Colonic mucosa (tissue), 4 donors: Measurements from ENCODE around the gene KCNJ3. TPM values are rescaled to one million over a fixed set of nuclear protein-coding genes. Genes with fewer than 3 reads are reported as not detected.

Experiments used
- DNase-seq: peaks from one replicate; pipeline ENCODE4 v3.0.0-alpha.2; 2020
- H3K27ac ChIP-seq: fragments of 200-600 bp; one replicate; pipeline ENCODE4 v1.8.0; 2021
- H3K27me3 ChIP-seq: fragments of 200-600 bp; one replicate; pipeline ENCODE4 v1.8.0; 2021
- H3K36me3 ChIP-seq: fragments of 200-600 bp; one replicate; pipeline ENCODE4 v1.8.0; 2021
- H3K4me1 ChIP-seq: fragments of 200-600 bp; one replicate; pipeline ENCODE4 v1.8.0; 2021; ENCODE audit warnings: mild to moderate bottlenecking
- H3K4me3 ChIP-seq: fragments of 200-600 bp; one replicate; pipeline ENCODE4 v1.8.0; 2021
- H3K9ac ChIP-seq, 2 donors: one replicate each; pipeline ENCODE4 v1.7.0; 2013; ENCODE audit warnings: control low read depth in 2 of 2, low read depth in 2 of 2, low read length in 2 of 2
- H3K9me3 ChIP-seq: fragments of 200-600 bp; one replicate; pipeline ENCODE4 v1.8.0; 2021
- CTCF ChIP-seq: fragments of 200-600 bp; IDR thresholded peaks from one replicate; pipeline ENCODE4 v1.8.0; 2022; ENCODE audit warnings: antibody characterized with exemption, mild to moderate bottlenecking
- intact Hi-C: fragments of 100-400 bp; cut with DNase I; formaldehyde crosslinking; loops from one replicate; pipeline ENCODE4 v1.14.1; 2022
- total RNA-seq, 2 donors: library from RNA; stranded (reverse); fragmentation: NEBNext Ultra II Directional in 1 of 2; extraction: Animal tissue kit (Norgen Biotek cat#: 25700) in 1 of 2; gene quantifications; one replicate each; pipeline ENCODE4 v1.2.1, GENCODE V29; 2021
- donor health status: healthy.
- donor health status: DM: no; HTN: no; CAD: no.
- donor health status: DM: no; HTN: no; CAD: no.

The KCNJ3 gene
- total RNA-seq, 2 donors from 2014 or later, result 0.32 to 0.62 TPM

DNA sequence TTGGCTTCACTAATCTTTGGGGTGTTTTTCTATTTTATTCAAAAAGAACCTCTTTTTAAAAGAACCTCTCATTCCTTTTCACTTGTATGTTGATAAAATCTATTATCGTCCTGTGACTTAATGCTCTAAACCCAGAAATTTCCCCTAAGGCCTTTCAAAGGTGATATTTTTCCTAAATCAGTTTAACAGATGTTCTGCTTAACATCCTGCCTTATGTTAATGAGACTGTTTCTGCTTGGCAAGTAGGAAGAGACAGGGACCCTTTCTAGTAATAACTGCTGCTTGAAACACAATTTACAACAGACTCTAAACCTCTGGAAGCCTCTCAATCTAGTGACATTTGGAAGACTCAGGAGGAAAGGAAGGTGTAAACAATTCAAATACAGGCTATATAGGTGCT, 128.8 kb downstream of the KCNJ3 start:
- H3K4me3 ChIP-seq, result no peak overlapping the region
- H3K4me1 ChIP-seq, result no peaks in the 10 kb centered on the region
- no peaks in the 10 kb centered on the region for H3K27me3 ChIP-seq
- H3K9ac ChIP-seq, result no peak overlapping the region
- intact Hi-C loops, result no loop called here
- no peaks in the 10 kb centered on the region for H3K9me3 ChIP-seq
- DNase-seq, result no peak
- H3K27ac ChIP-seq, result no peak overlapping the region
- no peaks in the 10 kb centered on the region for H3K36me3 ChIP-seq
- no peak for TF ChIP-seq CTCF

DNA sequence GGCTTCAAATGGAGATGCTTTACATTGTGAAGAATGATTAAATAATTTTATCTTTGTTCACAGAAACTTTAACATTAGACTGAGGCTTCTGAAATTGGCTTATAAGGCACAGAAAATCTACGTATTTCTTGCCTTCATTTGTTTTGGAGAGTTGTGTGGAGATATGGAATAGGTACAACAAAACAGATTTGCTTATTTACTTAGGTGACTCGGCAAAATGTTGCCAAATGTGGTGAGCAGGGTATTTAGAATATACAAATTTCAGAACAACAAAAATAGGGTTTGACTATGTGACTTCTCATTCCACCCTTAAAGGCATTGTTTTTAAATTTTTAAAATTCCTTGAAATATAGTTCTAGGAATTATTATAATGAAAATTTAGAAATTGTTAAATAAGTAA, 134.2 kb downstream of the KCNJ3 start:
- Histone ChIP-seq H3K4me1 (no peaks in the 10 kb centered on the region), H3K27ac (no peak overlapping the region), H3K9ac (no peak overlapping the region), H3K36me3 (no peaks in the 10 kb centered on the region), H3K4me3 (no peak overlapping the region), H3K27me3 (no peaks in the 10 kb centered on the region), H3K9me3 (no peaks in the 10 kb centered on the region)
- no peak for DNase-seq
- TF ChIP-seq CTCF, result no peak
- intact Hi-C loops, result no loop called here

- no peak for DNase-seq
- TF ChIP-seq CTCF, result no peak
- no peak overlapping the region for H3K4me3 ChIP-seq
- H3K27me3 ChIP-seq, result no peaks in the 10 kb centered on the region
- H3K36me3 ChIP-seq, result no peaks in the 10 kb centered on the region
- no peaks in the 10 kb centered on the region for H3K9me3 ChIP-seq
- no peak overlapping the region for H3K9ac ChIP-seq
- H3K4me1 ChIP-seq, result no peaks in the 10 kb centered on the region
- no peak overlapping the region for H3K27ac ChIP-seq
- intact Hi-C loops, result no loop called here
Measured at GRCh38 chr2:154836632-154837031, 138.1 kb downstream of the KCNJ3 start.

DNA sequence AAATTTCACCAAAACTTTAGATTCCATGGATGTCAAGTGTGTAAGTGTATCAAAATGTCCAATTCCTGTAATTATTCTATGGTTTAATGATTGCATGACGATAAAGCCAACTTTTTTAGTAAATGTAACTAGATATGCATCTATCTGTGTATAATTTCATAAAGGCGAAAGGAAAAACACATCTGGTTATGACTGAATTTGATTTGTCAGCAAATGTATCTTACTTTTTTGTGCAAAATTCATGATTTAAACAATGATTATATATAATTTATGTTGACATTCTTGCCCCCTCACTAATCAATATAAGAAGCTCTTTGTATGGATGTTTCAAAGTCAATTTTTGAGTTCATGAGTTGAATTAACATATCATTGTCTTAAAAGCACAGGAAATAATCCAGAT, 138.5 kb downstream of the KCNJ3 start:
- intact Hi-C loops, result no loop called here
- TF ChIP-seq CTCF, result no peak

DNA sequence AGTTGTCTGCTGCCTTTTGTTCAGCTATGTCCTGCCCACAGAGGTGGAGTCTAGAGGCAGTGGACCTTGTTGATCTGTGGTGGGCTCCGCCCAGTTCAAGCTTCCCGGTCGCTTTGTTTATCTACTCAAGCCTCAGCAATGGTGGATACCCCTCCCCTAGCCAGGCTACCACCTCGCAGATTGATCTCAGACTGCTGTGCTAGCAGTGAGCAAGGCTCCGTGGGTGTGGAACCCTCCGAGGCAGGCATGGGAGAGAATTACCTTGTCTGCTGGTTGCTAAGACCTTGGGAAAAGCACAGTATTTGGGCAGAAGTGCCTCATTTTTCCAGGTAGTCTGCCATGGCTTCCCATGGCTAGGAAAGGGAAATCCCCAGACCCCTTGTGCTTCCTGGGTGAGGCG, 146.0 kb downstream of the KCNJ3 start:
- no peak for TF ChIP-seq CTCF

More for the DNA sequence above, 138.5 kb downstream of the KCNJ3 start:
- H3K4me1 ChIP-seq, result no peaks in the 10 kb centered on the region
- no peaks in the 10 kb centered on the region for H3K9me3 ChIP-seq
- no peak overlapping the region for H3K27ac ChIP-seq
- H3K36me3 ChIP-seq, result no peaks in the 10 kb centered on the region
- no peaks in the 10 kb centered on the region for H3K27me3 ChIP-seq
- DNase-seq, result no peak
- H3K9ac ChIP-seq, result no peak overlapping the region
- no peak overlapping the region for H3K4me3 ChIP-seq

GRCh38 chr2:154846842-154847241, 148.3 kb downstream of the KCNJ3 start:
- TF ChIP-seq CTCF, result no peak
- Histone ChIP-seq H3K4me1 (no peaks in the 10 kb centered on the region), H3K9me3 (no peaks in the 10 kb centered on the region)

More for the DNA sequence above, 146.0 kb downstream of the KCNJ3 start:
- H3K9ac ChIP-seq, result no peak overlapping the region
- no peaks in the 10 kb centered on the region for H3K27me3 ChIP-seq
- no peaks in the 10 kb centered on the region for H3K9me3 ChIP-seq
- H3K4me1 ChIP-seq, result no peaks in the 10 kb centered on the region
- no peak overlapping the region for H3K27ac ChIP-seq
- H3K4me3 ChIP-seq, result no peak overlapping the region
- no peaks in the 10 kb centered on the region for H3K36me3 ChIP-seq
- no peak for DNase-seq
- intact Hi-C loops, result no loop called here

More at GRCh38 chr2:154846842-154847241, 148.3 kb downstream of the KCNJ3 start:
- Histone ChIP-seq H3K27me3 (no peaks in the 10 kb centered on the region), H3K4me3 (no peak overlapping the region), H3K27ac (no peak overlapping the region), H3K36me3 (no peaks in the 10 kb centered on the region), H3K9ac (no peak overlapping the region)
- intact Hi-C loops, result no loop called here
- no peak for DNase-seq
